ENCODE results near the gene CDK5. TPM values are rescaled to one million over a fixed set of nuclear protein-coding genes. Genes with fewer than 3 reads are reported as not detected.
"Not testable (repeated sequence)": the region's sequence is repeated elsewhere in the genome, so short reads cannot be mapped to it uniquely, and the experiment has no call there.

The CDK5 gene
- total RNA-seq, 2 experiments from 2014 or later = 3.1 to 3.5 TPM

GRCh38 chr7:151012031-151012692 lies 45.5 kb downstream of the CDK5 start:
- Mint-ChIP-seq H3K27ac (peak overlapping the region; percentile 97), H3K4me1 (ENCODE audit: low read depth) (peaks cover 88% of the 10 kb centered on the region), H3K27me3 (no peaks in the 10 kb centered on the region), H3K4me3 (peak overlapping the region; percentile 86), H3K9me3 (no peaks in the 10 kb centered on the region), H3K36me3 (ENCODE audit: low read depth) (peaks cover 8% of the 10 kb centered on the region)
- ChIA-PET CTCF (interaction anchor here (2.1 to 2.6 kb wide), 2 partner anchors 16 to 71 kb away, joined by 6 to 10 read pairs; partner anchors contain the start of genes ABCB8 and TMUB1), POLR2A (interaction anchor here (1.4 to 8.5 kb wide), 4 partner anchors 7 to 329 kb away, joined by 3 to 77 read pairs (median 9); partner anchors contain the start of genes ABCB8, CDK5 and NUB1)
- Histone ChIP-seq H3K27ac (ENCODE audit: low read depth in 1 of 2, low read length in 2 of 2) (peak overlapping the region; percentile 86 to 97), H3K27me3 (ENCODE audit: control insufficient read depth in 1 of 2, insufficient read depth in 2 of 2, low read length in 2 of 2) (no peaks in the 10 kb centered on the region), H3K4me1 (ENCODE audit: insufficient read depth, low read length) (peaks cover 99% of the 10 kb centered on the region), H3K9me3 (ENCODE audit: control insufficient read depth in 1 of 2, insufficient read depth in 1 of 2, low read length in 2 of 2) (peaks cover 0 to 6% of the 10 kb centered on the region in 2 experiments), H3K36me3 (ENCODE audit: insufficient read depth, low read length) (no peaks in the 10 kb centered on the region), H3K4me3 (ENCODE audit: low read length) (no peak overlapping the region)
- intact Hi-C loops (cut with DNase I, micrococcal nuclease) = loop anchor here (5.0 to 10.0 kb wide), 3 partner anchors 35 to 923 kb away; partner anchors contain the start of gene KCNH2 (in 1 of the 2)
- DNase-seq = no peak
- TF ChIP-seq, protein P1, sequence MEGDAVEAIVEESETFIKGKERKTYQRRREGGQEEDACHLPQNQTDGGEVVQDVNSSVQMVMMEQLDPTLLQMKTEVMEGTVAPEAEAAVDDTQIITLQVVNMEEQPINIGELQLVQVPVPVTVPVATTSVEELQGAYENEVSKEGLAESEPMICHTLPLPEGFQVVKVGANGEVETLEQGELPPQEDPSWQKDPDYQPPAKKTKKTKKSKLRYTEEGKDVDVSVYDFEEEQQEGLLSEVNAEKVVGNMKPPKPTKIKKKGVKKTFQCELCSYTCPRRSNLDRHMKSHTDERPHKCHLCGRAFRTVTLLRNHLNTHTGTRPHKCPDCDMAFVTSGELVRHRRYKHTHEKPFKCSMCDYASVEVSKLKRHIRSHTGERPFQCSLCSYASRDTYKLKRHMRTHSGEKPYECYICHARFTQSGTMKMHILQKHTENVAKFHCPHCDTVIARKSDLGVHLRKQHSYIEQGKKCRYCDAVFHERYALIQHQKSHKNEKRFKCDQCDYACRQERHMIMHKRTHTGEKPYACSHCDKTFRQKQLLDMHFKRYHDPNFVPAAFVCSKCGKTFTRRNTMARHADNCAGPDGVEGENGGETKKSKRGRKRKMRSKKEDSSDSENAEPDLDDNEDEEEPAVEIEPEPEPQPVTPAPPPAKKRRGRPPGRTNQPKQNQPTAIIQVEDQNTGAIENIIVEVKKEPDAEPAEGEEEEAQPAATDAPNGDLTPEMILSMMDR (IDR thresholded peaks at IDR 0.05) = no peak
- ATAC-seq (ENCODE audit: poor library complexity) = no peak

DNA sequence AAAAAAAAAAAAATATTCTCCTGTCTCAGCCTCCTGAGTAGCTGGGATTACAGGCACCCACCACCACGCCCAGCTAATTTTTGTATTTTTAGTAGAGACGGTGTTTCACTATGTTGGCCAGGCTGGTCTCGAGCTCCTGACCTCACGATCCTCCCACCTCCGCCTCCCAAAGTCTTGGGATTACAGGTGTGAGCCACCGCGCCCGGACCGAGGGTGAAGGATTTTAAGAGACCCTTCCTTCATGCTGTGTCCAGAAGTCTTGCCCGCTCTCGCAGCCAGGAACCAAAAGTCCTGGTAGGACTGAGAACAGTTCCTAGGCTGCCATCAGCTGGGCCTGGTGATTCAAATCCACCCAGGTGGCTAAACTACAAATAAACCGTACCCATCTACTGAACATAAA lies 46.1 kb downstream of the CDK5 start:
- H3K27me3 Mint-ChIP-seq = not testable (repeated sequence)
- peak overlapping the region; percentile 57 to 97 for H3K27ac ChIP-seq (ENCODE audit: low read depth in 1 of 2, low read length in 2 of 2)

GRCh38 chr7:151011097-151011409 lies 46.6 kb downstream of the CDK5 start:
- ChIA-PET CTCF (interaction anchor here (1.3 to 2.2 kb wide), 5 partner anchors 17 to 113 kb away, joined by 4 to 9 read pairs (median 6); partner anchors contain the start of genes ABCB8 and TMUB1), POLR2A (interaction anchor here (0.8 to 8.5 kb wide), 7 partner anchors 7 to 100 kb away, joined by 3 to 77 read pairs (median 7); partner anchors contain the start of gene ABCB8)
- no peaks in the 10 kb centered on the region for H3K27me3 ChIP-seq (ENCODE audit: control insufficient read depth in 1 of 2, insufficient read depth in 2 of 2, low read length in 2 of 2)
- Mint-ChIP-seq H3K27me3 (no peaks in the 10 kb centered on the region), H3K4me3 (peak overlapping the region; percentile 83), H3K4me1 (ENCODE audit: low read depth) (peaks cover 81% of the 10 kb centered on the region), H3K27ac (peak overlapping the region; percentile 97), H3K9me3 (no peaks in the 10 kb centered on the region), H3K36me3 (ENCODE audit: low read depth) (peaks cover 8% of the 10 kb centered on the region)
- TF ChIP-seq, protein P1 (IDR thresholded peaks at IDR 0.05) = no peak
- peaks cover 0 to 6% of the 10 kb centered on the region in 2 experiments for H3K9me3 ChIP-seq (ENCODE audit: control insufficient read depth in 1 of 2, insufficient read depth in 1 of 2, low read length in 2 of 2)
- peak overlapping the region; percentile 28 for H3K4me3 ChIP-seq (ENCODE audit: low read length)
- ATAC-seq (ENCODE audit: poor library complexity) (no peak), DNase-seq (no peak)
- no peaks in the 10 kb centered on the region for H3K36me3 ChIP-seq (ENCODE audit: insufficient read depth, low read length)
- intact Hi-C loops (cut with DNase I, micrococcal nuclease) = loop anchor here (2.0 to 10.0 kb wide), 4 partner anchors 34 to 924 kb away; partner anchors contain the start of gene KCNH2 (in 1 of the 2)
- H3K27ac ChIP-seq (ENCODE audit: low read depth in 1 of 2, low read length in 2 of 2) = peak overlapping the region; percentile 37 to 84
- peaks cover 98% of the 10 kb centered on the region for H3K4me1 ChIP-seq (ENCODE audit: insufficient read depth, low read length)

More for the DNA sequence above, 46.1 kb downstream of the CDK5 start:
- not testable (repeated sequence) for ATAC-seq (ENCODE audit: poor library complexity); H3K4me3 ChIP-seq (ENCODE audit: low read length); H3K27me3 ChIP-seq (ENCODE audit: control insufficient read depth in 1 of 2, insufficient read depth in 2 of 2, low read length in 2 of 2); H3K36me3 Mint-ChIP-seq (ENCODE audit: low read depth); H3K9me3 ChIP-seq (ENCODE audit: control insufficient read depth in 1 of 2, insufficient read depth in 1 of 2, low read length in 2 of 2); H3K36me3 ChIP-seq (ENCODE audit: insufficient read depth, low read length); H3K9me3 Mint-ChIP-seq; DNase-seq
- peaks cover 84% of the 10 kb centered on the region for H3K4me1 Mint-ChIP-seq (ENCODE audit: low read depth)
- intact Hi-C loops (cut with DNase I, micrococcal nuclease) = loop anchor here (2.0 to 10.0 kb wide), 4 partner anchors 34 to 923 kb away; partner anchors contain the start of gene KCNH2 (in 1 of the 2)
- ChIA-PET POLR2A (interaction anchor here (0.8 to 8.5 kb wide), 5 partner anchors 7 to 99 kb away, joined by 3 to 77 read pairs (median 8); partner anchors contain the start of gene ABCB8), CTCF (interaction anchor here (2.1 to 2.2 kb wide), 2 partner anchors 26 to 72 kb away, joined by 6 to 7 read pairs; partner anchors contain the start of gene TMUB1)
- peak overlapping the region; percentile 73 for H3K4me3 Mint-ChIP-seq
- peak overlapping the region; percentile 97 for H3K27ac Mint-ChIP-seq
- peaks cover 99% of the 10 kb centered on the region for H3K4me1 ChIP-seq (ENCODE audit: insufficient read depth, low read length)
